ENCODE results near the gene HOXC13. TPM values are rescaled to one million over a fixed set of nuclear protein-coding genes. Genes with fewer than 3 reads are reported as not detected.
A peak's percentile ranks its signal among the peaks of the same experiment; 100 is the strongest.

The HOXC13 gene
- total RNA-seq, 1 donor from 2014 or later = not detected

DNA sequence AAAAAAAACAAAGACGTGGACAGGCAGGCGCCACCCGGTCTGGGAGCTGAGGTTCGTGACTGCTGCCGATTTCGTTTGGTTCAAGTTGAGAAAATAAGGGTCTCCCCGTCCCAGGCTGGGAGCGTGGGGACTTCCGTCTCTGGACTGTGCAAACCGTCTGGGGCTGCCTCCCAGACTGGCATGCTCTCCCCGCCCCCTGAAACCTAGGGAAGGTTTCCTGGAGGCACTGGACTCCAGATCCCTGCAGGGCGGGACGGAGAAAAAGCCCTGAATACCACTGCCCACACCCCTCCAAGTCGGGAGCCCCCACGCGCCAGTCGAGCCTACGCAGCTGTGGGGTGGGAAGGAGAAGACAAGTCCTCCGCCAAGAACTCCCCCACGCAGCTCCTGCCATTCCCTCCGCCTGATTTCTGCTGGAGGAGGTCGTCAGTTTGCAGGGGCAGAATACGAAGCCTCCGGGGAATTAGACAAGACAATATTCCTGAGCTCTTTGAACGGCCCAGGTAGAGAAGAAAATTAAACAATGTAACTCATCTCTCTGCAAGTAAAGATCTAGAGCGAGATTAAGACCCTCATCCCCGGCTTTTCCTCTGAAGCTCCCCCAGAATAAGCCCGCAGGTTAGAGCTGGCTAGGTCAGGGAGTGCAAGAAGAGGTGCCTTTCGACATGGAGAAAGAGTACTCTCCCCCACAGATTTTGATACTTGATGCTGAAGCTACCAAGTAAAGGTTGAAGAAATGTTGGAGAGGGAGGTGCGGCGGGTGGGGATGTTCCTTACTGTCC is 10.4 kb upstream of the HOXC13 start:
- no peak overlapping the region for H3K4me3 ChIP-seq
- intact Hi-C loops (cut with DNase I) = no loop called here

GRCh38 chr12:53929527-53929926 is 9.1 kb upstream of the HOXC13 start:
- H3K27me3 ChIP-seq = peaks cover 8% of the 10 kb centered on the region

More for the DNA sequence above, 10.4 kb upstream of the HOXC13 start:
- Histone ChIP-seq H3K4me1 (no peaks in the 10 kb centered on the region), H3K36me3 (no peaks in the 10 kb centered on the region), H3K27ac (no peak overlapping the region), H3K9me3 (no peaks in the 10 kb centered on the region), H3K27me3 (peaks cover 8% of the 10 kb centered on the region)
- TF ChIP-seq, protein P1, sequence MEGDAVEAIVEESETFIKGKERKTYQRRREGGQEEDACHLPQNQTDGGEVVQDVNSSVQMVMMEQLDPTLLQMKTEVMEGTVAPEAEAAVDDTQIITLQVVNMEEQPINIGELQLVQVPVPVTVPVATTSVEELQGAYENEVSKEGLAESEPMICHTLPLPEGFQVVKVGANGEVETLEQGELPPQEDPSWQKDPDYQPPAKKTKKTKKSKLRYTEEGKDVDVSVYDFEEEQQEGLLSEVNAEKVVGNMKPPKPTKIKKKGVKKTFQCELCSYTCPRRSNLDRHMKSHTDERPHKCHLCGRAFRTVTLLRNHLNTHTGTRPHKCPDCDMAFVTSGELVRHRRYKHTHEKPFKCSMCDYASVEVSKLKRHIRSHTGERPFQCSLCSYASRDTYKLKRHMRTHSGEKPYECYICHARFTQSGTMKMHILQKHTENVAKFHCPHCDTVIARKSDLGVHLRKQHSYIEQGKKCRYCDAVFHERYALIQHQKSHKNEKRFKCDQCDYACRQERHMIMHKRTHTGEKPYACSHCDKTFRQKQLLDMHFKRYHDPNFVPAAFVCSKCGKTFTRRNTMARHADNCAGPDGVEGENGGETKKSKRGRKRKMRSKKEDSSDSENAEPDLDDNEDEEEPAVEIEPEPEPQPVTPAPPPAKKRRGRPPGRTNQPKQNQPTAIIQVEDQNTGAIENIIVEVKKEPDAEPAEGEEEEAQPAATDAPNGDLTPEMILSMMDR (IDR thresholded peaks at IDR 0.05) = no peak
- TF ChIP-seq POLR2A (IDR thresholded peaks at IDR 0.05) (no peak), POLR2AphosphoS5 (IDR thresholded peaks at IDR 0.05; ENCODE audit: insufficient read depth in 1 of 2, low read depth in 1 of 2) (no peak)
- DNase-seq (ENCODE audit: extremely low spot score in 2 of 2) = no peak

DNA sequence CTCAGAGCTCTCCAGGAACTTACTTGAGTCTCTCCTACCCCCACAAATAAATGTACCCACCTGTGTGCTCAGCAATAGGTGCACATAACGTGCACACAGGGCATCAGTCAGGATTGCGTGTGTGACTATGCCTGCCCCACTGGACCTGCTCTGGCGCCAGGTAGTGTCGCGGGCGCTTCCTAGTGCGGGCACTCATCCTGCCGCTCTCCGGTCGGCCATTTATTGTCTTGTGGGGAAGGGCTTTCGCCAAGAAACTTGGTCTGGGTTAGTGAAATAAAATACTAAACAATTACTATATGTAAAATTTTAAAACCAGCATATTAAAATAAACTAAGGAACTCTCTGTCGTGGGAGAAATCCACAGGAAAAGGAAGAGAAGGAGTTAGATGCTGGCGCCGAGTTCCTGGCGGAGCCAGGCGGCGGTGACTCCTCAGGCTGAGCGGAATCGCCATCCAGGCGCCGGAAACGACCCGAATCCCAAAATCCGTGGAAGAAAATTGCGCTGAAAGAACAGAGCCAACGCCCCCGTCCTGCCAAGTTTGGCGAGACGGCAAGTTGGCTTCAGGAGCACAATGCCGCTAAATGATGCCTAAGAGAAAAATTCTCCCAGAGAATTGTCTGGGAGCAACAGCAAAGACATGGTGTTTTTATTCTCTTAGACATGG is 7.9 kb upstream of the HOXC13 start:
- no peak overlapping the region for H3K27ac ChIP-seq
- TF ChIP-seq POLR2A (IDR thresholded peaks at IDR 0.05) (no peak), POLR2AphosphoS5 (IDR thresholded peaks at IDR 0.05; ENCODE audit: insufficient read depth in 1 of 2, low read depth in 1 of 2) (no peak)
- TF ChIP-seq, protein P1 (IDR thresholded peaks at IDR 0.05) = no peak
- intact Hi-C loops (cut with DNase I) = no loop called here

More at GRCh38 chr12:53929527-53929926, 9.1 kb upstream of the HOXC13 start:
- no peaks in the 10 kb centered on the region for H3K36me3 ChIP-seq
- intact Hi-C loops (cut with DNase I) = no loop called here
- H3K4me3 ChIP-seq = no peak overlapping the region
- no peak overlapping the region for H3K27ac ChIP-seq
- TF ChIP-seq, protein P1 (IDR thresholded peaks at IDR 0.05) = no peak
- TF ChIP-seq POLR2A (IDR thresholded peaks at IDR 0.05) (no peak), POLR2AphosphoS5 (IDR thresholded peaks at IDR 0.05; ENCODE audit: insufficient read depth in 1 of 2, low read depth in 1 of 2) (no peak)
- peak in 1 of 2 donors; percentile 20 for DNase-seq (ENCODE audit: extremely low spot score in 2 of 2)
- H3K4me1 ChIP-seq = no peaks in the 10 kb centered on the region
- H3K9me3 ChIP-seq = no peaks in the 10 kb centered on the region

DNA sequence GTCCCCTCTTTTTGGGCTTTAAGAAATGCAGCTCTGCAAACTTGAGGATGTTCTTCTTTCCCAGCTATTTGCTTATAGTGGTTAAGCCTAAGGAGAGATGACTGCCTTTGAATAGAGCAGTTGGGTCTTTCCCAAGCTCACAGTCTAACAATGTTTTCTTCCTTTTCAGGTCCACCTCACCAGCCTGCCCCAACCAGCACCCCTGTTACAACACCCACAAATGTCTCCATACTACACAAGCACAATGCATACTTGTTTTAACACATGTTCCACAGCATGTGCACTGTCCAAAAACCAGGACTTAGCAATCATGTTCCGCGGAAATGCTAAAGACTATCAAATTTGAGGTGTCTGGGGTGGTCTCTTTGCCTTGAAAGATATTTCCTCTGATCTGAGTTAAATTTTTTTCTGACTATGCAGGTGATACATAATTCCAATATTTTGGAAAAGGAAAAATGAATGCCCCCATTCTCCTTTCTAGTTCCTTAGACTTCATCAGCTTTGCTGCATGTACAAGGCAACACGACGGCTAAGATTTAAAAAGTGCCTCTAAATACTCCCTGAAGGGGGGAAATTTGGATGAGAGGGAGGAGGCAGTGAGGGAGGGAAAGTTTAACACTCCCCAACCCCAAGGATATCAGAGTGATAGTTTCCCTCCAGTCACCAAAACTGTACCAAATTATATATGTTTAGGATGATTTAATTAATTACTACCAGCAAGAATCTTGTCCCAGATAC is 6.6 kb upstream of the HOXC13 start:
- no peak for TF ChIP-seq POLR2A (IDR thresholded peaks at IDR 0.05)
- TF ChIP-seq, protein P1 (IDR thresholded peaks at IDR 0.05) = no peak
- no peak for TF ChIP-seq POLR2AphosphoS5 (IDR thresholded peaks at IDR 0.05; ENCODE audit: insufficient read depth in 1 of 2, low read depth in 1 of 2)
- H3K27ac ChIP-seq = no peak overlapping the region
- no peak overlapping the region for H3K4me3 ChIP-seq
- H3K27me3 ChIP-seq = peaks cover 16% of the 10 kb centered on the region
- H3K36me3 ChIP-seq = no peaks in the 10 kb centered on the region
- no peaks in the 10 kb centered on the region for H3K4me1 ChIP-seq
- no peaks in the 10 kb centered on the region for H3K9me3 ChIP-seq
- intact Hi-C loops (cut with DNase I) = no loop called here
- DNase-seq (ENCODE audit: extremely low spot score in 2 of 2) = peak in 1 of 2 donors; percentile 16

More for the DNA sequence above, 7.9 kb upstream of the HOXC13 start:
- Histone ChIP-seq H3K27me3 (peaks cover 9% of the 10 kb centered on the region), H3K4me3 (no peak overlapping the region), H3K4me1 (no peaks in the 10 kb centered on the region), H3K36me3 (no peaks in the 10 kb centered on the region), H3K9me3 (no peaks in the 10 kb centered on the region)
- DNase-seq (ENCODE audit: extremely low spot score in 2 of 2) = peak in 1 of 2 donors; percentile 11
